Measurements from ENCODE around the gene OR8B12.
A peak's percentile ranks its signal among the peaks of the same experiment; 100 is the strongest.

The OR8B12 gene

GRCh38 chr11:124543554-124543953 lies at the start of gene OR8B12:
Gene OR8B12, minus strand, starts transcription at chr11:124543654. Its CDS starts 0 bp downstream, at chr11:124543654.
- no peak for DNase-seq

GRCh38 chr11:124592627-124593026 lies 49.2 kb upstream of the OR8B12 start:
- DNase-seq: no peak

- no peak for DNase-seq
Observed at GRCh38 chr11:124591430-124591829, 48.0 kb upstream of the OR8B12 start.

- peak; percentile 7 for DNase-seq
Observed at GRCh38 chr11:124586238-124586860, 42.9 kb upstream of the OR8B12 start.

- no peak for DNase-seq
Observed at GRCh38 chr11:124584681-124585372, 41.4 kb upstream of the OR8B12 start.

- DNase-seq: no peak
Observed at GRCh38 chr11:124583781-124584180, 40.3 kb upstream of the OR8B12 start.

GRCh38 chr11:124582565-124582964 lies 39.1 kb upstream of the OR8B12 start:
- DNase-seq: no peak

GRCh38 chr11:124581817-124582216 lies 38.4 kb upstream of the OR8B12 start:
- no peak for DNase-seq

GRCh38 chr11:124578761-124579160 lies 35.3 kb upstream of the OR8B12 start:
- DNase-seq: no peak

- no peak for DNase-seq
Observed at GRCh38 chr11:124577716-124578427, 34.4 kb upstream of the OR8B12 start.

GRCh38 chr11:124570160-124570559 lies 26.7 kb upstream of the OR8B12 start:
- no peak for DNase-seq

GRCh38 chr11:124569697-124570096 lies 26.2 kb upstream of the OR8B12 start, which contains the start of gene OR8A1:
Gene OR8A1, plus strand, starts transcription at chr11:124569997. Its CDS starts 123 bp downstream, at chr11:124570120.
- DNase-seq: no peak

- DNase-seq: no peak
Observed at GRCh38 chr11:124556828-124557227, 13.4 kb upstream of the OR8B12 start.

GRCh38 chr11:124551987-124552386 lies 8.5 kb upstream of the OR8B12 start:
- no peak for DNase-seq

GRCh38 chr11:124551189-124551588 lies 7.7 kb upstream of the OR8B12 start:
- DNase-seq: no peak

GRCh38 chr11:124543145-124543544 lies 309 bp downstream of the OR8B12 start:
- no peak for DNase-seq

GRCh38 chr11:124541204-124541603 lies 2.2 kb downstream of the OR8B12 start:
- DNase-seq: no peak

- no peak for DNase-seq
Observed at GRCh38 chr11:124538019-124538418, 5.4 kb downstream of the OR8B12 start.

GRCh38 chr11:124536520-124536919 lies 6.9 kb downstream of the OR8B12 start:
- no peak for DNase-seq

GRCh38 chr11:124535552-124536232 lies 7.8 kb downstream of the OR8B12 start:
- no peak for DNase-seq

GRCh38 chr11:124534051-124534450 lies 9.4 kb downstream of the OR8B12 start:
- DNase-seq: no peak

- no peak for DNase-seq
Observed at GRCh38 chr11:124533626-124534025, 9.8 kb downstream of the OR8B12 start.

GRCh38 chr11:124520550-124520854 lies 23.0 kb downstream of the OR8B12 start:
- no peak for DNase-seq

Measured in NCI-H2171 (cell line).